GM18505 (cell line): Measurements from ENCODE around the gene AARS2.
"Not testable (repeated sequence)": the region's sequence is repeated elsewhere in the genome, so short reads cannot be mapped to it uniquely, and the experiment has no call there.

Experiments
- ATAC-seq: cut with Tn5 transposase; IDR thresholded peaks from one replicate; pipeline ENCODE4 v1.9.1; 2021; ENCODE audit not compliant: unreplicated experiment
- POLR2A ChIP-seq: IDR thresholded peaks from 4 replicates; pipeline ENCODE4 v1.6.1; 2011; ENCODE audit warnings: borderline replicate concordance; ENCODE audit not compliant: insufficient read depth, insufficient read length; ENCODE audit errors: extremely low read depth

The AARS2 gene

DNA sequence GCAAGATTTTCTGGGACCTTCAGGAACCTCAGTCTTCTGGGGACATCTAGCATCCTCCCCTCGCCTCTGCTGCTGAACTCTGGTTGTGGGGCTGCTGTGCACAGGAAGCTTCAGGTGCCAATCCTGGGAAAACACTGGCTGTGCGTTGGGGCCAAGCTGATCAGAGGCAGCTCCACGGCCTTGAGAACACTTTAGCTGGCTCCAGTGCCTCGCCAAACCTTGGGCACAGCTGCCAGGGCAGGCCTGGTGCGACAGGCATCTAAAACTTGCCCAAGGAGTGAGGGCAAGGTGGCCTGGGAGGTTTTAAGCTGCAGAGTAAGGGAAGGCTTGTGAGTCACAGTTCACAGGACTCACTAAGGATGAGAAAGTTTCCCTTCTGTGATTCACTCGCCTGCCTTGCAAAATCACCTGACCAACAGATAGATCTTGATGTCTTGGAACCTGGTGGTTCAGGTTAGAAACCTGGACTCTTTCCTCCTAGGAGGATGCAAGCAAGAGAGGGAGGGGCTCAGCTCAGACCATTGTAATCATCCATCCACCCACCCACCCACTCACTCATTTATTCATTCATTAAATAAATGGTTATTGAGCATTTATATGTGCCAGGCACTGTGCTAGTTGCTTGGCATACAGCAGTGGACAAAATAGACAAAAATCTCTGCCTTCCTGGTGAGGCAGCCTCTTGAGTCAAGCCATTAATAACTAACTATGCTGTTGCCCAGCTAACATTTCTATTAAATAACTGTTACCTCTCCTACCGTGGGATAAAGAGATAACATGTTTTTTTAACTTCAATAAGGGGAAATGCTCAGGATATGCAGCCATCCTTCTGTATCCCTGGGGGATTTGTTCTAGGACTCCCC is 26.8 kb upstream of the AARS2 start:
- TF ChIP-seq POLR2A: no peak
- ATAC-seq: no peak

DNA sequence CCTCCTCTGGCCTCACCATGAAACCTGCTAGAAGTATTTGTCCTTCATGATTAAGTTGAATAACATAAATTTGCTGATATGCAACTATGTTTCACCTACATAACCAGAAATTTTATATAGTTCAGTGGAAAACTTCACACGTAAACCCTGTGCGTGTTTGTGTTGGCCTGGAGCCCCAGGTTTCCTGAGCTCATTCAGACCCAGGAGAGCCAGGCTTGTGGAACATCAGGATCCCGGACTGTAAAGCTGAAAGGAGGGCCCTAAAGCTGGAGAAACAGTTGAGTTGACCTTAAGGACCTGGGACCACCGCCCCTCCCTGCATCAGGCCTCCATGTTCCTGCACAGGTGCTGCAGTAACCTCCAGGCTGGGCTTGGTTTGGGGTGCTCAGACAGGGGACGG is 26.2 kb upstream of the AARS2 start:
- TF ChIP-seq POLR2A: no peak
- no peak for ATAC-seq

DNA sequence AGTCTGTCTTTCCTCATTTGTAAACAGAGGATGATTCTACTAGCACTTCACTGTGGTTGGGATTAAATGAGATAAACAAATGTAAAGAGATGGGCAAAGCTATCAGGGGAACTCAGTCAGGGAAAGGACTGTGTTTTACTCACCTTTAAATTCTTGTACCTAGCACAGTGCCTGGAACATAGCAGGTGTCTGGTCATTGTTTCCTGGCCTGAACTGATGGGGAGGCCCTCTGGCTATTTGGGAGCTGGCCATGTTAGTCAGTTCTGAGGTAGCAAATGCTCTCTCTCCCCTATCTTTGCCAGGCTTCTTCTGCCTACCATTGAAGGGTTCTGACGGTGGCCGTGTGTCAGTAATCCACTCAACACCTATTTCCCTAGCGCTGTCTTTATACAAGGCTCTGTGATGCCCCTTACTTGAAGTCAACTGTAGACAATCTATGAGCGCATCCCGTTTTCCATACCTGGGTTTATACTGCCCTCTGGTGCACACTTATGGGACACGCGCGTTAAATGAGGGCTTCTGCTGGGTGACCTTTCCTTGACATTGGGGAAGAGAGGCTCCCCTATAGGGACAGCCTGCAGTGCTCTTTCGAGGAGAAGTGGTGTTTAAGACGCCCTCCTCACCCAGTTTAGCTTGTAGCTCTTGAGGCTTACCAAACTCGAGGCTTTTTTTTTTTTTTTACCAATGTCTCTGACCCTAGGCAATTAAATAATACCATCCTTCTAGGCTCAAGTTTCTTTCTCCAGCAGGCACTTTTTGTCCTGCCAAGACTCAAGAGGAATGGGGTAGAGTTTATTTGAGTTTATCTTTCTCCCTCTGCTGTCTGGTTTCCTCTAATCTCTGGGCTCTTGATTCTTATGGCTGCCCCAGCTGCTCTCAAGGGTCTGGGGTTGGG is 25.3 kb upstream of the AARS2 start:
- no peak for ATAC-seq
- TF ChIP-seq POLR2A: no peak

DNA sequence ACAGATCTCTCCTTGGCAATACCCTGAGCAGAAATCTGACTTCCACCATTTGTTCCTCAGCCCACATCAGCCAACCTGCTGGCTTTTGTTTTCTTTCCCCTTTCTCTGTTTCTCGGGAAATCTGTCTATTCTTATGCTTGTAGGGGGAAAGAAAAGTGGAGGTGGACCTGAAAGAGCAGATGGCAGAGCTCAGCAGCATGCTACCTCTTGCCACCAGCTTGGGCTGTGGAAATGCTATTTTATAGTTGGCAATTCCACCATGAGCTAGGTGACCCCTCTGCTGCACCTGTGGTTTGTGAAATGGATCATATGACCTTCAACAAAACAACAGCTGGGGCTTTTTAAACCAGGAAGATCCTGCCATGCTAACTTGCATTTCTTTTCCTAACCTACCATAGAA is 22.5 kb upstream of the AARS2 start:
- no peak for ATAC-seq
- TF ChIP-seq POLR2A: no peak

DNA sequence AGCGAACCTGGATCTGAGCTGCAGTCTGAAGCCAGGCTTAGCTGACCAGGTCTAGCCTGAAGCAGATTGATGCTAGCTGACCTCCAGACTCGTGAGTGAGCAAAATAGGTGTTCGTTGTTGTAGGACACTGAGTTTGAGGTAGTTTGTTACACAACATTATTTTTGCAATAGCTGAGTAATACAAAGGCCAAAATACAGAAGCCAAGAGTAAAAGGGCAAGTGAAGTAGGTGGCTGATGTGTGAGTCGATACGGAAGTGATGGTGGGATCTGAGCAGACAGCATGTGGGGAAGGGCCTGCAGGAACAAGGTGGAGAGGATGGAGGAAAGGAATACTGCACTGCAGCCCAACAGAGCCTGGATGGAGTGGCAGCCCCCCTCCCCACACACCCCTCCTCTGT is 20.8 kb upstream of the AARS2 start:
- TF ChIP-seq POLR2A: no peak
- no peak for ATAC-seq

DNA sequence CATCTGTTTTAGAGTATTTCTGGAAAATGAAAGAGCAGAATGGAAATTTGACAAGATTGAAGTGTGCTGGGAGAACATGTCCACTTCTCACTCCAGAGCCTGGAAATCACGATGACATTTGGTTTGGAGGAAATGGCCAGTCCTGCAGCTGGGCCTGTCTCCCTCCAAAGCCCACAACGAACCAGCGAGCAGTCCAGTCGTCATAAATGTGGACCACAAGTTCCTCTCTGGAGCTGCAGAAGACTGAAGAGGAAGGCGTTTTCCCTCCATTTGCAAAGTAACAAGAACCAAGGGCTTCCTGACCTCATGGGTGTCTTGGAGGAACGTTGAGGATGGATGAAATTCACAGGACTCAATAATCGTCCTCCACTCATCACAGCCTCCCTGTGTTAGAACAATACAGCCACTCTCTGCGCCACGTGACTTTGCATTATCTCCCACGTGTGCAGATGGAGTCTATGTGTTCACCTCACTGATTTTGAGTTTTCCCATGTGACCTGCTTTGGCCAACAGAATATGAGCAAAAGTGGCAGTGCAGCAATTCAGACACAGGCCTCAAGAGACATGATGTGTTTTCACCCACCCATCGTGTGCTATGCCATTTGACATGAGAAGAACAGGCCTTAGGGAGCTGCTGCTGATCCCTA is 20.2 kb upstream of the AARS2 start:
- TF ChIP-seq POLR2A: no peak
- no peak for ATAC-seq

DNA sequence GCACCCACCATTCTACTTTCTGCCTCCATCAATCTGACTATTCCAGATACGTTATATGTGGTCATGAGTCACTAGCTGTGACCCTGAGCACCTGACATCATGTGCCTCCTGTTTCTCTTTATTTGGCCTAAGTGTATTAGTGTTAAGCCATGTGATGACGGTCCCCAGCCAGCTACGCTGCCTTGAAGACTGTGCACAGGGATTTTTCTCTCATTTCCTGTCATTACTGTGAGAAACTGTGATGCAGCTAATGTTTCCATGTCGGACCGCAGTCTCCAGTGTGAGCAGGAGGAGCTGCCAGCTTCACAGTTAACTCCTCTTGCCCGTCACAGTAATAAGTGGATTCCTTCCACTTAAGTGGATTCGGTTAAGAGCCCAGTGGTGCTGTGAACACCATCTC is 19.4 kb upstream of the AARS2 start:
- ATAC-seq: no peak
- TF ChIP-seq POLR2A: no peak

DNA sequence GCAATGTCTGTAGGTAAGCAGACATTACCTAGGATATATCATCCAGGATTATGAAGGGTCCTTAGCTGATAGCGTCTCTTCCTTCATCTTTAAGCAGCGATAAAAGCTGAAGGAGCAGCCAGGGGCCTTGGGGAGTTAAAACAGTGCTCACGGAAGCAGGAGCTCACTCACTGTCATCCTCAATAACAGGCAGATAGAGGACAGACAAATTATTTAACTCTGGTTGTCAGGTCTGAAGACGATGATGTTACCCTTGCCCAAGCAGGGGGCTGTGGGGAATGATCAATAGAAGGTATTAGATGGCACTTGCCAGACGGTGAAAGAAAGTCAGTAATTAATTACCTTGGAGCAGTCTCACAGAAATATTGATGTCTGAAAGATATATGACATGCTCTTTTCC is 16.7 kb upstream of the AARS2 start:
- ATAC-seq: no peak

DNA sequence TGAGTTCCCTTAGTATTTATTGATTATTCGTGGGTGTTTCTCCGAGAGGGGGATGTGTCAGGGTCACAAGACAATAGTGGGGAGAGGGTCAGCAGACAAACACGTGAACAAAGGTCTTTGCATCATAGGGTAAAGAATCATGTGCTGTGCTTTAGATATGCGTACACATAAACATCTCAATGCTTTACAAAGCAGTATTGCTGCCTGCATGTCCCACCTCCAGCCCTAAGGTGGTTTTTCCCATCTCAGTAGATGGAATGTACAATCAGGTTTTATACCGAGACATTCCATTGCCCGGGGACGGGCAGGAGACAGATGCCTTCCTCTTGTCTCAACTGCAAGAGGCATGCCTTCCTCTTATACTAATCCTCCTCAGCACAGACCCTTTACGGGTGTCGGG is 15.1 kb upstream of the AARS2 start:
- not testable (repeated sequence) for ATAC-seq

More for the DNA sequence above, 16.7 kb upstream of the AARS2 start:
- TF ChIP-seq POLR2A: no peak

DNA sequence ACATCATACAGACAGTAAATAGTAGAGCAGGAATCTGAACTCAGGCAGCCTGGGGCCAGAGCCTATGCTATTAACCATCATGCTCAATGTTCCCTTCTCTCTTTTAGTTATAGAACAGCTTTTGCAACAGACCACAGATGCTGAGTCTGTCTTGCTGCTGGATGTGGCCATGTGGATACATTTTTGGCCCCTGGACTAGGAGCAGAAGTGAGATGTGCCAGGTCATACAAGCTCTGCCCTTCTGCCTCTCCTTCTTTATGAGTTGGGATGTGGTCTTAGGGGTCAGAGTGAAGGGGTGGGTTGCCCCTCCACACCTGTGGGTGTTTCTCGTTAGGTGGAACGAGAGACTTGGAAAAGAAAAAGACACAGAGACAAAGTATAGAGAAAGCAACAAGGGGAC is 14.6 kb upstream of the AARS2 start:
- ATAC-seq: no peak
- no peak for TF ChIP-seq POLR2A

DNA sequence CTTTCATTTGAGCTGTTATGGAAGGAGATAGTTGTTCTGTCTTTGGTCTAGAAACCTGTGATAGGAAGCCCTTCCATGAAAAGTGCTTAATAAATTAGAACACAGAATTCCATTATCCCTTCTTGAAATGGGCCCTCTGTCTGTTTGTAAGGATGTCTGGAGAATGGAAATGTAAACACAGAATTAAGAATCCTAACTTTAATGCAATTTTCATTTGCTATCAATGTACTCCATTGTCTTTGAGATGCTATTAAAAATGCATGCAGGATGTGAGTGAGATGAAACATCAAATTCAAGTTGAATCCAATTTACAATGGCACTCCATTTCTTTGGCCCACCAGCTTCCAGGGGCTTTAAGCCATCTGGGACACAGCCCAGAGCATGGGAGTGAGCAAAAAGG is 13.9 kb upstream of the AARS2 start:
- no peak for ATAC-seq
- no peak for TF ChIP-seq POLR2A

DNA sequence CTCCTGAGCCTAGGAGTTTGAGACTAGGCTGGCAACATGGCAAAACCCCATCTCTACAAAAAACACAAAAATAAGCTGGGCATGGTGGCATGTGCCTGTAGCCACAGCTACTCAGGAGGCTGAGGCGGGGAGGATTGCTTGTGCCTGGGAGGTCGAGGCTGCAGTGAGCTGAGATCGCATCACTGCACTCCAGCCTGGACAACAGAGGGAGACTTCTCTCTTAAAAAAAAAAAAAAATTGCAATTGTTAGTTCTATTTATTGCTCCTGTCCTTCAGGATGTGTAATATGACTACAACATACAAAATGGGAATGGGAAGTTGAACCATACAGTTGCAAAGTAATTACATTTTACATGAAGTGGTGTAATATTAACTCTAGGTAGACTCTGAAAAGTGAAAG is 8.1 kb upstream of the AARS2 start:
- no peak for ATAC-seq
- no peak for TF ChIP-seq POLR2A

DNA sequence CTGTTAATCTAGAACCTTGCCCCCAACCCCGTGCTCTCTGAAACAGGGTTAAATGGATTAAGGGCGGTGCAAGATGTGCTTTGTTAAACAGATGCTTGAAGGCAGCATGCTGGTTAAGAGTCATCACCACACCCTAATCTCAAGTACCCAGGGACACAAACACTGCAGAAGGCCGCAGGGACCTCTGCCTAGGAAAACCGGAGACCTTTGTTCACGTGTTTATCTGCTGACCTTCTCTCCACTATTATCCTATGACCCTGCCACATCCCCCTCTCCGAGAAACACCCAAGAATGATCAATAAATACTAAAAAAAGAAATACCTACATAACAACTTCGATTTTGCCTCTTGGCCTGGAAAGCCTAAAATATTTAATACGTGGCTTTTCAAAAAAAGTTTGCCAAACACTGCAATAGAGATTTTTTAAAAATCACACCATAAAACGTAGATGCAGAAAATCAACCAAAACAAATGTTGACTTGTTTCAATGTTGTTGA is 4.0 kb upstream of the AARS2 start:
- not testable (repeated sequence) for ATAC-seq
